ENCODE results near the gene NAV2. TPM values are rescaled to one million over a fixed set of nuclear protein-coding genes. Genes with fewer than 3 reads are reported as not detected.

Gene NAV2
- total and polyA plus RNA-seq, 3 donors from 2014 or later = 3.4 to 6.0 (median 3.9) TPM

- TF ChIP-seq, protein P1, sequence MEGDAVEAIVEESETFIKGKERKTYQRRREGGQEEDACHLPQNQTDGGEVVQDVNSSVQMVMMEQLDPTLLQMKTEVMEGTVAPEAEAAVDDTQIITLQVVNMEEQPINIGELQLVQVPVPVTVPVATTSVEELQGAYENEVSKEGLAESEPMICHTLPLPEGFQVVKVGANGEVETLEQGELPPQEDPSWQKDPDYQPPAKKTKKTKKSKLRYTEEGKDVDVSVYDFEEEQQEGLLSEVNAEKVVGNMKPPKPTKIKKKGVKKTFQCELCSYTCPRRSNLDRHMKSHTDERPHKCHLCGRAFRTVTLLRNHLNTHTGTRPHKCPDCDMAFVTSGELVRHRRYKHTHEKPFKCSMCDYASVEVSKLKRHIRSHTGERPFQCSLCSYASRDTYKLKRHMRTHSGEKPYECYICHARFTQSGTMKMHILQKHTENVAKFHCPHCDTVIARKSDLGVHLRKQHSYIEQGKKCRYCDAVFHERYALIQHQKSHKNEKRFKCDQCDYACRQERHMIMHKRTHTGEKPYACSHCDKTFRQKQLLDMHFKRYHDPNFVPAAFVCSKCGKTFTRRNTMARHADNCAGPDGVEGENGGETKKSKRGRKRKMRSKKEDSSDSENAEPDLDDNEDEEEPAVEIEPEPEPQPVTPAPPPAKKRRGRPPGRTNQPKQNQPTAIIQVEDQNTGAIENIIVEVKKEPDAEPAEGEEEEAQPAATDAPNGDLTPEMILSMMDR (IDR thresholded peaks at IDR 0.05) = no peak
- no peak for TF ChIP-seq POLR2A (IDR thresholded peaks at IDR 0.05)
- Histone ChIP-seq H3K27ac (no peak overlapping the region), H3K9me3 (no peaks in the 10 kb centered on the region), H3K36me3 (ENCODE audit: low read depth, missing control alignments) (no peaks in the 10 kb centered on the region), H3K4me1 (peaks cover 21% of the 10 kb centered on the region), H3K27me3 (no peaks in the 10 kb centered on the region), H3K4me3 (peak overlapping the region; percentile 57 to 59)
- intact Hi-C loops (cut with DNase I; ENCODE audit: low total_unique reads) = no loop called here
- DNase-seq = no peak
- WGBS, 2 donors = 14 to 34% methylated on average over 7 to 25 of the region's 25 CpGs
These were observed 2.0 kb downstream of the NAV2 start for GRCh38 chr11:19714387-19715363.

- Histone ChIP-seq H3K27ac (no peak overlapping the region), H3K27me3 (no peaks in the 10 kb centered on the region), H3K4me3 (no peak overlapping the region), H3K36me3 (ENCODE audit: low read depth, missing control alignments) (no peaks in the 10 kb centered on the region), H3K4me1 (peaks cover 21% of the 10 kb centered on the region), H3K9me3 (no peaks in the 10 kb centered on the region)
- no peak for DNase-seq
- intact Hi-C loops (cut with DNase I; ENCODE audit: low total_unique reads) = no loop called here
- WGBS, 2 donors = 54 to 55% methylated on average over 6 of the region's 6 CpGs
- TF ChIP-seq, protein P1 (IDR thresholded peaks at IDR 0.05) = no peak
- TF ChIP-seq POLR2A (IDR thresholded peaks at IDR 0.05) = no peak
These were observed 2.7 kb downstream of the NAV2 start for GRCh38 chr11:19715373-19715772.

DNA sequence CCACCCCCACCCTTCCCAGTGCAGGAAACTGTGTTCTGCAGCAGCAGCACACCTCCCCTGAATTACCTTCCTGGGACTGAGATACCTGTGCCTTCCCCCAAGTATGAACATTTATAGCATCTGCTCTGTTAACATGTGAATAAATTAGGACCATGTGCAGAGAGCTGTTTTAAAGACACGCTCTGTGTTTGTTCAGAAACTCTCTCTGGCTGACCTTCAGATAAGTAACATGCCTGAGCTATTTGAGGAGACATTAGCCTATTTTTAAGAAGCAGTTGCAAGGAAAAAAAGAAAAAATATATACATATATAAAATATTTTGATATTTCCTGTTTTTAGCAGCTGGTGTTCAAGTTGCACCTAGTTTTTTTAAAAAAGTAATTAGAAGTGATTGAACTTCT lies 5.4 kb downstream of the NAV2 start:
- Histone ChIP-seq H3K9me3 (no peaks in the 10 kb centered on the region), H3K4me3 (no peak overlapping the region), H3K4me1 (peaks cover 20% of the 10 kb centered on the region), H3K27ac (no peak overlapping the region), H3K27me3 (no peaks in the 10 kb centered on the region), H3K36me3 (ENCODE audit: low read depth, missing control alignments) (no peaks in the 10 kb centered on the region)
- no peak for TF ChIP-seq POLR2A (IDR thresholded peaks at IDR 0.05)
- TF ChIP-seq, protein P1 (IDR thresholded peaks at IDR 0.05) = no peak
- DNase-seq = no peak
- intact Hi-C loops (cut with DNase I; ENCODE audit: low total_unique reads) = no loop called here
- WGBS, 2 donors = 33 to 50% methylated on average over 1 of the region's 1 CpG

- Histone ChIP-seq H3K4me3 (no peak overlapping the region), H3K36me3 (ENCODE audit: low read depth, missing control alignments) (no peaks in the 10 kb centered on the region), H3K27me3 (no peaks in the 10 kb centered on the region), H3K9me3 (no peaks in the 10 kb centered on the region), H3K27ac (no peak overlapping the region), H3K4me1 (peaks cover 12% of the 10 kb centered on the region)
- intact Hi-C loops (cut with DNase I; ENCODE audit: low total_unique reads) = no loop called here
- DNase-seq = no peak
- TF ChIP-seq, protein P1 (IDR thresholded peaks at IDR 0.05) = no peak
- WGBS, 2 donors = 78 to 80% methylated on average over 4 of the region's 4 CpGs
These were observed 6.3 kb downstream of the NAV2 start for GRCh38 chr11:19718951-19719350.

All from testis (tissue), 3 donors.